NCI-H2107 (cell line): ENCODE measurements around the gene MOCS3.

Experiments
- DNase-seq: peaks from one replicate; lab custom pipeline; 2025; lab: John Stamatoyannopoulos, UW

MOCS3 gene

DNA sequence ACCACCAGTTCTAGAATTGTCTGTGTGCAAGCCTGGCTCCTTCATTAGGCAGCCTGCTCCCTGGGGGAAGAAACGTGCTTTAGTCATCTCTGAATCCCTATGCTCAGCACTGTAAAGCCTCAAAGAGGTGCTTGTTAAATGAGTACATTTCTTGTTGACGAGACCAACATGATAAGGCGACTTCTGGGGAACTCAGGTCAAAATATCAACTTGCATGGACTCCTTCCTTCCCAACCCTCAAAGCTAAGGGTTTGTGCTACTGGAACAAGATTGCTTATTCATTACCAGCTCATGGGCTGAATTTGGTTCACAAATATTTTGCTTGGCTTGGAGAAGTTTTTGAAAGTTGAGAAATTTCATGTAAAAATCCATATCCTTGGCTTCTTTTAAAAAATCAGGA lies 53.7 kb downstream of the MOCS3 start:
- no peak for DNase-seq
